GM23338 (cell line): ENCODE data around the gene VWDE. TPM values are rescaled to one million over a fixed set of nuclear protein-coding genes. Genes with fewer than 3 reads are reported as not detected.

Experiments
- ATAC-seq: fragments of 200-7000 bp; cut with Tn5 transposase; 3 replicates; pipeline ENCODE4 v1.9.1; 2020
- DNase-seq: peaks from one replicate; pipeline ENCODE4 v3.0.0-alpha.2; 2015; ENCODE audit warnings: low spot score
- H2AFZ ChIP-seq: fragments of 200-600 bp; sonication (generic); 2 replicates; pipeline ENCODE4 v1.8.0; 2016; ENCODE audit warnings: antibody characterized with exemption, mild to moderate bottlenecking, moderate library complexity
- H3F3A ChIP-seq: fragments of 200-600 bp; sonication (generic); replicated peaks from 2 replicates; pipeline ENCODE4 v1.8.0; 2017; ENCODE audit warnings: antibody characterized with exemption, mixed run types, low read depth
- H3K27ac ChIP-seq: fragments of 200-600 bp; sonication (generic); 2 replicates; pipeline ENCODE4 v1.6.1; 2016; ENCODE audit warnings: low read depth
- H3K27me3 ChIP-seq: fragments of 200-600 bp; sonication (generic); 2 replicates; pipeline ENCODE4 v1.8.0; 2016; ENCODE audit warnings: mild to moderate bottlenecking, mixed run types, moderate library complexity; ENCODE audit not compliant: insufficient read depth
- H3K36me3 ChIP-seq: fragments of 200-600 bp; sonication (generic); 2 replicates; pipeline ENCODE4 v1.8.0; 2016; ENCODE audit warnings: mild to moderate bottlenecking; ENCODE audit not compliant: insufficient read depth
- H3K4me1 ChIP-seq: fragments of 200-600 bp; sonication (generic); 2 replicates; pipeline ENCODE4 v1.8.0; 2016; ENCODE audit warnings: mild to moderate bottlenecking, moderate library complexity; ENCODE audit not compliant: insufficient read depth
- H3K4me2 ChIP-seq: fragments of 200-600 bp; sonication (generic); 2 replicates; pipeline ENCODE4 v1.7.1; 2017; ENCODE audit warnings: mixed run types
- H3K4me3 ChIP-seq: fragments of 200-600 bp; sonication (generic); 2 replicates; pipeline ENCODE4 v1.6.1; 2016; ENCODE audit warnings: mixed run types
- H3K79me2 ChIP-seq: fragments of 200-600 bp; sonication (generic); replicated peaks from 2 replicates; pipeline ENCODE4 v1.8.0; 2017; ENCODE audit warnings: mild to moderate bottlenecking; ENCODE audit not compliant: insufficient read depth
- H3K9me2 ChIP-seq: fragments of 200-600 bp; sonication (generic); 2 replicates; pipeline ENCODE4 v1.8.0; 2017; ENCODE audit not compliant: insufficient read depth
- H4K20me1 ChIP-seq: fragments of 200-600 bp; sonication (generic); replicated peaks from 2 replicates; pipeline ENCODE4 v1.8.0; 2017; ENCODE audit warnings: mild to moderate bottlenecking; ENCODE audit not compliant: insufficient read depth
- H3K27ac Mint-ChIP-seq: 2 replicates; pipeline ENCODE4 v1.8.0; 2020; ENCODE audit warnings: inconsistent platforms, mild to moderate bottlenecking, moderate library complexity, mixed read lengths
- H3K27me3 Mint-ChIP-seq: 3 replicates; pipeline ENCODE4 v1.8.0; 2022; ENCODE audit warnings: low read depth, mild to moderate bottlenecking, moderate library complexity, mixed read lengths, inconsistent platforms; ENCODE audit not compliant: insufficient read depth, poor library complexity
- H3K36me3 Mint-ChIP-seq: 3 replicates; pipeline ENCODE4 v1.8.0; 2021; ENCODE audit warnings: low read depth, mild to moderate bottlenecking, inconsistent platforms, moderate library complexity, mixed read lengths
- H3K4me1 Mint-ChIP-seq: 3 replicates; pipeline ENCODE4 v1.8.0; 2020; ENCODE audit warnings: mild to moderate bottlenecking, inconsistent platforms, mixed read lengths
- H3K4me3 Mint-ChIP-seq: 3 replicates; pipeline ENCODE4 v1.8.0; 2021; ENCODE audit warnings: moderate library complexity, mild to moderate bottlenecking, inconsistent platforms, mixed read lengths
- H3K9me3 Mint-ChIP-seq: 3 replicates; pipeline ENCODE4 v1.8.0; 2020; ENCODE audit warnings: moderate library complexity, mild to moderate bottlenecking, inconsistent platforms, mixed read lengths
- CREB1 ChIP-seq: fragments of 250-450 bp; sonication (Bioruptor Pico); IDR thresholded peaks from 2 replicates; pipeline ENCODE4 v1.5.0; 2020; ENCODE audit warnings: low read depth, mild to moderate bottlenecking, moderate library complexity
- CTCF ChIP-seq, 2 experiments: fragments of 200-600 bp in 1 of 2; sonication (generic) in 1 of 2; conservative IDR thresholded peaks; 2 replicates each; pipeline versions ENCODE4 v1.5.1 to v1.6.1; 2016 to 2017; ENCODE audit warnings: antibody characterized with exemption in 2 of 2, low read depth in 2 of 2, mild to moderate bottlenecking in 2 of 2, moderate library complexity in 1 of 2
- ETS1 ChIP-seq: IDR thresholded peaks from 2 replicates; pipeline ENCODE4 v1.6.1; 2016; ENCODE audit warnings: antibody characterized with exemption
- EZH2 ChIP-seq: fragments of 200-600 bp; sonication (generic); IDR thresholded peaks from one replicate; pipeline ENCODE4 v1.8.0; 2017; ENCODE audit warnings: antibody characterized with exemption, mild to moderate bottlenecking, low read depth; ENCODE audit not compliant: unreplicated experiment
- EZH2phosphoT487 ChIP-seq: fragments of 200-600 bp; sonication (generic); IDR thresholded peaks from one replicate; pipeline ENCODE4 v1.8.1; 2018; ENCODE audit warnings: antibody characterized with exemption; ENCODE audit not compliant: unreplicated experiment
- JUNB ChIP-seq: IDR thresholded peaks from one replicate; pipeline ENCODE4 v1.6.1; 2016; ENCODE audit warnings: antibody characterized with exemption; ENCODE audit not compliant: unreplicated experiment
- NANOG ChIP-seq: IDR thresholded peaks from 2 replicates; pipeline ENCODE4 v1.6.1; 2016; ENCODE audit warnings: antibody characterized with exemption, borderline replicate concordance
- REST ChIP-seq: IDR thresholded peaks from one replicate; pipeline ENCODE4 v1.6.1; 2018; ENCODE audit warnings: antibody characterized with exemption; ENCODE audit not compliant: unreplicated experiment
- ZNF331 ChIP-seq: fragments of 250-450 bp; sonication (Bioruptor Pico); IDR thresholded peaks from 2 replicates; pipeline ENCODE4 v1.5.0; 2020; ENCODE audit warnings: low read depth, mild to moderate bottlenecking, moderate library complexity
- ZNF462 ChIP-seq: fragments of 250-450 bp; sonication (Bioruptor Pico); IDR thresholded peaks from 2 replicates; pipeline ENCODE4 v1.5.0; 2020; ENCODE audit warnings: mild to moderate bottlenecking, moderate library complexity
- polyA plus RNA-seq: library from polyadenylated mRNA; unstranded; fragments of >200 nt; fragmentation: Nextera tagmentation; extraction: Ambion mirVana; gene quantifications from 2 replicates; pipeline ENCODE4 v1.2.1, GENCODE V29; 2016
- total RNA-seq: library from RNA; depleted of rRNA; stranded (reverse); fragments of >200 nt; shearing (Covaris generic); gene quantifications from 2 replicates; pipeline ENCODE4 v1.2.3, GENCODE V29; 2014

VWDE gene
- total and polyA plus RNA-seq, 2 experiments from 2014 or later = 24.6 to 45.5 TPM

GRCh38 chr7:12425311-12425710, 21.6 kb upstream of the VWDE start:
- H3K4me3 Mint-ChIP-seq = no peak overlapping the region; the same call in 2 of the 3 replicates
- Histone ChIP-seq H4K20me1 (no peaks in the 10 kb centered on the region), H3K4me3 (no peak overlapping the region), H3K27ac (peak overlapping the region; percentile 94), H2AFZ (peak overlapping the region; percentile 2; the same call in 1 of the 2 replicates), H3K9me2 (no peaks in the 10 kb centered on the region), H3K79me2 (no peaks in the 10 kb centered on the region), H3F3A (no peaks in the 10 kb centered on the region), H3K36me3 (no peaks in the 10 kb centered on the region), H3K27me3 (no peaks in the 10 kb centered on the region), H3K4me2 (peak overlapping the region; percentile 26), H3K4me1 (peaks cover 29% of the 10 kb centered on the region)
- peaks cover 29% of the 10 kb centered on the region for H3K4me1 Mint-ChIP-seq
- DNase-seq = no peak
- H3K27me3 Mint-ChIP-seq = peaks cover 2% of the 10 kb centered on the region
- no peak for TF ChIP-seq CTCF (conservative IDR thresholded peaks at IDR 0.05; ENCODE audit: low read depth in 2 of 2)
- TF ChIP-seq NANOG = no peak
- TF ChIP-seq CREB1 (CRISPR knock-in tag) = no peak
- no peak for TF ChIP-seq ZNF331 (CRISPR knock-in tag)
- TF ChIP-seq EZH2 = no peak
- TF ChIP-seq EZH2phosphoT487 = no peak
- no peak for TF ChIP-seq ZNF462 (CRISPR knock-in tag)
- no peak for TF ChIP-seq REST
- TF ChIP-seq JUNB = no peak
- no peak for TF ChIP-seq ETS1
- peaks cover 41% of the 10 kb centered on the region for H3K36me3 Mint-ChIP-seq
- ATAC-seq = no peak
- H3K27ac Mint-ChIP-seq = peak overlapping the region; percentile 63
- H3K9me3 Mint-ChIP-seq = peaks cover 38% of the 10 kb centered on the region
